Naive thymus-derived CD8-positive, alpha-beta T cell (primary cell): Measurements from ENCODE around the gene CRIP3. TPM values are rescaled to one million over a fixed set of nuclear protein-coding genes. Genes with fewer than 3 reads are reported as not detected.

Experiments used
- ATAC-seq, 2 donors: fragments of 150-1000 bp; cut with Tn5 transposase in 1 of 2; sonication (Bioruptor Pico), chemical (Tn5 transposase) in 1 of 2; 1 replicate in 1 of 2; 2 replicates in 1 of 2; pipeline ENCODE4 v1.10.0; 2021; ENCODE audit warnings: mild to moderate bottlenecking in 2 of 2, moderate library complexity in 2 of 2
- POLR2A ChIA-PET: fragments of 350-600 bp; sonication (Branson Sonifier 250); formaldehyde crosslinking; loops from one replicate; lab custom pipeline; 2021; ENCODE audit warnings: antibody characterized with exemption; lab: Charles Lee
- DNase-seq, 10 donors: peaks; one replicate each; pipeline versions ENCODE4 v3.0.0 to v3.0.0-alpha.2; 2020 to 2022
- H3K27ac Mint-ChIP-seq, 10 donors: one replicate each; pipeline ENCODE4 v1.8.0; 2020 to 2022; ENCODE audit warnings: mild to moderate bottlenecking in 10 of 10, mixed read lengths in 10 of 10, moderate library complexity in 4 of 10, inconsistent platforms in 1 of 10
- H3K27me3 Mint-ChIP-seq, 5 donors: one replicate each; pipeline ENCODE4 v1.8.0; 2021 to 2022; ENCODE audit warnings: mixed read lengths in 5 of 5
- H3K36me3 Mint-ChIP-seq, 3 donors: one replicate each; pipeline ENCODE4 v1.8.0; 2020 to 2022; ENCODE audit warnings: mixed read lengths in 3 of 3, mild to moderate bottlenecking in 2 of 3, inconsistent platforms in 1 of 3
- H3K4me1 Mint-ChIP-seq, 4 donors: one replicate each; pipeline ENCODE4 v1.8.0; 2021 to 2022; ENCODE audit warnings: mixed read lengths in 4 of 4
- H3K4me3 Mint-ChIP-seq, 10 donors: one replicate each; pipeline ENCODE4 v1.8.0; 2020 to 2022; ENCODE audit warnings: mild to moderate bottlenecking in 10 of 10, mixed read lengths in 10 of 10, moderate library complexity in 6 of 10, inconsistent platforms in 1 of 10
- H3K9me3 Mint-ChIP-seq, 9 donors: one replicate each; pipeline ENCODE4 v1.8.0; 2020 to 2022; ENCODE audit warnings: mixed read lengths in 9 of 9, mild to moderate bottlenecking in 3 of 9, inconsistent platforms in 1 of 9, moderate library complexity in 1 of 9
- polyA plus RNA-seq, 3 donors: library from polyadenylated mRNA; unstranded; fragments of 300-500 nt; fragmentation: Illumina TruSeq; gene quantifications; one replicate each; pipeline ENCODE4 v1.2.3, GENCODE V29; 2021
- total RNA-seq, 8 experiments: library from RNA in 2 of 8; stranded (reverse) in 2 of 8; gene quantifications; one replicate each; pipeline ENCODE4 v1.2.3 and lab custom pipeline; 2021 to 2026

The CRIP3 gene
- total and polyA plus RNA-seq, 5 experiments from 2014 or later, result 4.1 to 5.3 TPM; not detected in 3

DNA sequence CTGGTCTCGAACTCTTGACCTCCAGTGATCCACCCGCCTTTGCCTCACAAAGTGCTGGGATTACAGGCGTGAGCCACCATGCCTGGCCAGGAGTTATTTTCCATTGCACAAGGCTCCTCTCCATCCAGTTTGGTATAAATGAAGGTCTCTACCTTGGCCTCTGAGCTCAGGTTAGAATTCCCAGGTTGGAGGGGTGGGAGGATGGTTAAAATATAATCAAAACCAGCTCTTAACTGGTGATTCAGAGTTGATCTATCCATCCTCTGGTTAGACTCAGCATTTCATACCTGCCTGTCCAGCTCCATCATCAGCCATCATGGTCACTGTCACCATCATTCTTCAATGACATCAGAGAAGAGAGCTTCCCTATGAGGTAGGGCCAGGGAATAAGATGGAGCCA is 13.2 kb downstream of the CRIP3 start:
- H3K27ac Mint-ChIP-seq, result no peak overlapping the region
- no peak overlapping the region for H3K4me3 Mint-ChIP-seq
- ATAC-seq (no peak), DNase-seq (no peak)
- POLR2A ChIA-PET, result interaction anchor here (0.6 to 0.7 kb wide), 2 partner anchors 19 to 119 kb away, joined by 3 read pairs; no protein-coding TSS in a partner anchor
- H3K9me3 Mint-ChIP-seq, result no peaks in the 10 kb centered on the region
- H3K36me3 Mint-ChIP-seq, result no peaks in the 10 kb centered on the region
- peaks cover 0 to 2% (median 0%) of the 10 kb centered on the region in 4 donors for H3K4me1 Mint-ChIP-seq
- peaks cover 4 to 22% (median 9%) of the 10 kb centered on the region in 5 donors for H3K27me3 Mint-ChIP-seq

DNA sequence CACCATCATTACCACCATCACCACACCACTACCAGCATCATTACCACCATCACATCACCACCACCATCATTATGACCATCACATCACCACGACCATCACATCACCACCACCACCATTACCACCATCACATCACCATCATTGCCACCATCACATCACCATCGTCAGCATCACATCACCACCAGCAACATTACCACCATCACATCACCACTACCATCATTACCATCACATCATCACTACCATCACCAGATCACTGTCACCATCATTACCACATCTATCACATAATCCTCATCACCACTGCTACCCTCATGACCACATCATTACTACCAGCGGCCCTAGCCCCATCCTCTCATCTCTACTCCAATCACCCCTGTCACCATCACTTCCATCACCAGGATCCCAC is 14.1 kb downstream of the CRIP3 start:
- Mint-ChIP-seq H3K27ac (no peak overlapping the region), H3K36me3 (no peaks in the 10 kb centered on the region), H3K27me3 (peaks cover 1 to 17% (median 4%) of the 10 kb centered on the region in 5 donors), H3K4me3 (no peak overlapping the region), H3K4me1 (no peaks in the 10 kb centered on the region), H3K9me3 (no peaks in the 10 kb centered on the region)
- ATAC-seq, result no peak
- no peak for DNase-seq
- POLR2A ChIA-PET, result no interaction called here

DNA sequence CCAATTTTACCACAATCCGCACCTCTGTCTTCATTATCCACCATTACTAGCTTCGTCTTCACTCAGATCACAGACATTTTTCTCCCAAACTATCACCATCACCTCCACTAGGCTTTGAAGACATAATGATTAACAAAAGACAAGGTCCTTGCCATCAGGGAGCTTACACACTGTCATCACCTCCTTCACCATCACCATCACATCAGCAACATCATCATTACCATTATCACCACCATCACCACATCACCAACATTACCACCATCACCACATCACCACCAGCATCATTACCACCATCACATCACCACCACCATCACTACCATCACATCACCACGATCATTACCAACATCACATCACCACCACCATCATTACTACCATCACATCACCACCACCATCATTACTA is 14.9 kb downstream of the CRIP3 start:
- Mint-ChIP-seq H3K4me3 (no peak overlapping the region), H3K36me3 (no peaks in the 10 kb centered on the region), H3K4me1 (no peaks in the 10 kb centered on the region), H3K27me3 (peaks cover 0 to 13% (median under 1%) of the 10 kb centered on the region in 5 donors), H3K27ac (no peak overlapping the region), H3K9me3 (no peaks in the 10 kb centered on the region)
- DNase-seq (no peak), ATAC-seq (no peak)
- POLR2A ChIA-PET, result no interaction called here

DNA sequence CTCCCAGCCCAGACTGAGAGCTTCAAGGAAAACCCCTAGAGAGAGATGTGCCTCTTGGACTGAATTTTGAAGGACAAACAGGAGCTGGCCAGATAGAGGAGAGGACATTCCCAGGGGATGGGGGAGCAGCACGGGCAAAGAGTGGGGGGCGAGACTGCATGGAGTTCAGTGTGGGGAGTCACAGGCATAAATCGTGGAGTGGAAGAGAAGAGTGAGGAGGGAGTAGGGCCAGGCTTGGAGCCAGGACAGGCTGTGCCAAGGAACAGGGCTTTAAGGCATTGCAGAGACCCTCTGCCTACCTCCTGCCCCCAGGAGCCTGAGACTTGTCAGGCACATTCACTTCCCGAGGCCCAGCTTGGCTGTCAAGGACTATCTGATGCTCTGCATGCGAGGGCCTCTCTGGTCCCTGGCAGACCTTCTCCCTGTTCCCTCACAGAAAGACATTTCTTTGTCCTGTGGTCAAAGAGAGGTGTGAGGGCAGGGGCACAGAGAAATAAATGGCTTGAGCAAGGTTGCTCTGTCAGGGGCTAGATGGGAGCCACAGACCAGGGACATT is 15.8 kb downstream of the CRIP3 start:
- ATAC-seq (no peak), DNase-seq (no peak)
- H3K36me3 Mint-ChIP-seq, result no peaks in the 10 kb centered on the region
- peak overlapping the region in 1 of 10 donors; percentile 9 for H3K27ac Mint-ChIP-seq
- H3K4me1 Mint-ChIP-seq, result no peaks in the 10 kb centered on the region
- H3K9me3 Mint-ChIP-seq, result no peaks in the 10 kb centered on the region
- H3K27me3 Mint-ChIP-seq, result peaks cover 0 to 10% (median 3%) of the 10 kb centered on the region in 5 donors
- H3K4me3 Mint-ChIP-seq, result no peak overlapping the region
- POLR2A ChIA-PET, result no interaction called here

DNA sequence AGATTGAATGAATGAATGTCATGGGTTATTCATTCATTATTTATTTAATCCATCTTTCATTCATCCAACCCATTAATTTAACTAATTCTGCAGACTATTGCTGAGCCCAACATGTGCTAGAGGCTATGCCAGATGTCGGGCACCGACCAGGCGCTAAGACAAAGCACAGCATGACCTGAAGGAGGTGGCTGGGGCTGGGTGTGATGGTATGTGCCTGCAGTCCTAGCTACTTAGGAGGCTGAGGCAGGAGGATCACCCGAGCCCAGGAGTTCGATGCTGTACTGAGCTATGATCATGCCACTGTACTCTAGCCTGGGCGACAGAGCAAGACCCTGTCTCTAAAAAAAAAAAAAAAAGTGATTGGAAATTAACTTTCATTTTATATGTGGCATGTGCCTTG is 16.3 kb downstream of the CRIP3 start:
- Mint-ChIP-seq H3K27ac (peak overlapping the region in 1 of 10 donors; percentile 9), H3K27me3 (peaks cover 0 to 12% (median 7%) of the 10 kb centered on the region in 5 donors), H3K36me3 (no peaks in the 10 kb centered on the region), H3K4me1 (no peaks in the 10 kb centered on the region), H3K9me3 (no peaks in the 10 kb centered on the region), H3K4me3 (no peak overlapping the region)
- POLR2A ChIA-PET, result no interaction called here
- ATAC-seq (no peak), DNase-seq (no peak)

DNA sequence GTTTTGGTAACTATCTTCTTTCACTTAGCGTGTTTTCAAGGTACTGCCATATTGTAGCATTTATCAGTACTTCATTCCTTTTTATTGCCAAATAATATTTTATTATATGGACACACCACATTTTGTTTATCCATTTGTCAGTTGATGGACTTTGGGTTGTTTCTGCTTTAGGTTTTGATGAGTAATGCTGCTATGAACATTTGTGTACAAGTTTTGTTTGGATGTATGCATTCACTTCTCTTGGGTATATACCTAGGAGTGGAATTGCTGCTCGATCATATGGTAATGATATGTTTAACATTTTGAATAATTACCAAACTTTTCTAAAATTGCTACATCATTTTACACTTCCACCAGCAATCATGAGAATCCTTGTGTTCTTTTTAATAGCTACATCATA is 16.9 kb downstream of the CRIP3 start:
- Mint-ChIP-seq H3K36me3 (no peaks in the 10 kb centered on the region), H3K9me3 (no peaks in the 10 kb centered on the region), H3K4me1 (no peaks in the 10 kb centered on the region), H3K27ac (no peak overlapping the region), H3K27me3 (peaks cover 2 to 15% (median 9%) of the 10 kb centered on the region in 5 donors), H3K4me3 (no peak overlapping the region)
- DNase-seq (no peak), ATAC-seq (no peak)
- POLR2A ChIA-PET, result no interaction called here

DNA sequence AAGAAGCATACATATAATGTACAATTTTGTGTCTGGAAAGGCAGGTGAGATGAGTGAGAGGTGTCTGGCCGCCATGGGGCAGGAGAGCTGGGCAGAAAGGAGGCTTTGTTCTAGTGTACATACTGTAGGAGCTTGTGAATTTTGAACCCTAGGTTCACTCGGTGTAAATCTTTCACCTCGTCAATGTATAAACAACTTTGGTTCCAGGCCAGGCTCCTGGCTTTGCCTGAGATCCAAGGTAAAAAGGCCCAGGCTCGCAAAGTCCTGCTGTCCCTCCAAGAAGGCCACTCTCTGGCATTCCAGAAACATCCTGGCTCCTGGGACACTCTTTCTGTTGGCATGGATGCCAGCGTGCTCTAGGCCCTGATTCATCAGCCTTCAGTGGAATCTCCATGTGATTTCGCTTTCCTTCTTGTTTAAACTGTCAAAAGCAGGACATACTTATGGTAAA is 17.7 kb downstream of the CRIP3 start:
- no peaks in the 10 kb centered on the region for H3K4me1 Mint-ChIP-seq
- H3K36me3 Mint-ChIP-seq, result no peaks in the 10 kb centered on the region
- no peak for ATAC-seq
- peak overlapping the region in 1 of 10 donors; percentile 29 for H3K27ac Mint-ChIP-seq
- no peak overlapping the region for H3K4me3 Mint-ChIP-seq
- no peaks in the 10 kb centered on the region for H3K9me3 Mint-ChIP-seq
- H3K27me3 Mint-ChIP-seq, result peaks cover 3 to 22% (median 8%) of the 10 kb centered on the region in 5 donors
- POLR2A ChIA-PET, result no interaction called here
- no peak for DNase-seq

DNA sequence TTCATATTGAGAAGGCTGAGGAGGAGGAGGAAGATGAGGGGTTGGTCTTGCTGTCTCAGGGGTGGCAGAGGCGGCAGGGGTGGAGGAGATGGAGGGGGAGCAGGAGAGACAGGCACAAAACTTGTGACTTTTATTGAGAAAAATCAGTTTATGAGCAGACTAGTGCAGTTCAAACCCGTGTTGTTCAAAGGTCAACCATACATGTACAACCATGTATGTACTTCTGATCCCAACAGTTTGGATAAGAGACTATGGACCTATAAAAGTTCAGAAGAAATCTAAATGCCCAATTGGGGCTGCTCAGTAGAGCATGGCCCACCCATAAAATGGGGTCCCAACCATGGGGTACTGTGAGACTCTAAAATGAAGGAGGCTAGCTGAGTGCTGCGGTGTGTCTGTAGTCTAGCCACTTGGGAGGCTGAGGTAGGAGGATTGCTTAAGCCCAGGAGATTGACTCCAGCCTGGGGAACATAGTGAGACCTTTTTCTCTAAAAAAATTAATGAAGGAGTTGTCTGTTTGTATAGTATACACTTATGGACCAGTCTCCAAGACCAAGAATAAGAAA is 18.2 kb downstream of the CRIP3 start:
- H3K27me3 Mint-ChIP-seq, result peaks cover 6 to 28% (median 12%) of the 10 kb centered on the region in 5 donors
- no peak overlapping the region for H3K4me3 Mint-ChIP-seq
- H3K36me3 Mint-ChIP-seq, result no peaks in the 10 kb centered on the region
- H3K27ac Mint-ChIP-seq, result no peak overlapping the region
- H3K9me3 Mint-ChIP-seq, result no peaks in the 10 kb centered on the region
- ATAC-seq, result no peak
- no peak for DNase-seq
- POLR2A ChIA-PET, result no interaction called here
- peaks cover 0 to 3% (median under 1%) of the 10 kb centered on the region in 4 donors for H3K4me1 Mint-ChIP-seq

DNA sequence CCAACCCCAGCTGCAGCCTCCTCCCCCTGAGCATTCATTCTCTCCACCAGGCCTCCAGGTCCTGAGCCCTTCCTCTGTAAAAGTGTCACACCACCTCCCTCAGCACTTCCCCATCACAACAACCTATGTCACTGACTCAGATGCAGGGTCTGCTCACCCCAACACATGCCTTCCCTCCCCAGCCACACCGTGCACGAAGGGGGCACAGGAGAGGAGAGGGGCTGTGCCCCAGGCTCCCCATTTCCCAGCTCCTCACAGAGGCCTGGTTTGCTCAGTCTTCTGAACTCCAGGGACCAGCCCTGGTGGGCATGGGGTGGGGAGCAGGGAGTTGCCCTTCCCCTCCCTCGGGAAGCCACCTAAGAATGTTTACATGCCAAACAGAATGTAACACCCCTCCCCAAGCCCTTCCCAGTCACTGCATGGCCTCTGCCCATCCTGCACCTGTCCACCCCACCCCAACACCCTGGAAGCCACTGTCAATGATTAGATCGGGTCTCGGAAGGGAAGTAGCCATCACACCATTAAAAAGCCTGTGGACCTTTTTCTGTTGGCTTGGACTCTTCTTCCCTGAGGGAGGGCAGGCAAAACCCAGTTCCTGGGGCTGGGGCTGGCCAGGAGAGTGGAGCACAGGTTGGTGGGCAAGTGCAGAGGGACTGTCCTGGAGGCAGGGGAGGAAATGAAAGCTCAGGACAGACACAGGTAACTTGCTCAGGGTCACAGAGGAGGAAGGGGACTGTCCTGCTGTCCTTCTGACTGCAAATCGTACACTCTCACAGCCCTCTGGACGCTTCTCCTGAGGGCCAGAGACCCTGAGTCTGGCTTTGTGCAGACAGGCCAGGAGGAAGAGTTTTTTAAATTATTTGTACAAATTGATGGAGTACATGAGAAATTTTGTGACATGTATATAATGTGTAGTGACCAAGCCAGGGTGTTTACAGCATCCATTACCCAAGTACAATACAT is 20.6 kb downstream of the CRIP3 start:
- Mint-ChIP-seq H3K27ac (peak overlapping the region in 1 of 10 donors; percentile 89), H3K36me3 (no peaks in the 10 kb centered on the region), H3K4me3 (no peak overlapping the region), H3K4me1 (peaks cover 0 to 3% (median under 1%) of the 10 kb centered on the region in 4 donors), H3K27me3 (peaks cover 6 to 30% (median 12%) of the 10 kb centered on the region in 5 donors), H3K9me3 (no peaks in the 10 kb centered on the region)
- ATAC-seq (no peak), DNase-seq (peak in 1 of 10 donors; percentile 52)
- POLR2A ChIA-PET, result no interaction called here

DNA sequence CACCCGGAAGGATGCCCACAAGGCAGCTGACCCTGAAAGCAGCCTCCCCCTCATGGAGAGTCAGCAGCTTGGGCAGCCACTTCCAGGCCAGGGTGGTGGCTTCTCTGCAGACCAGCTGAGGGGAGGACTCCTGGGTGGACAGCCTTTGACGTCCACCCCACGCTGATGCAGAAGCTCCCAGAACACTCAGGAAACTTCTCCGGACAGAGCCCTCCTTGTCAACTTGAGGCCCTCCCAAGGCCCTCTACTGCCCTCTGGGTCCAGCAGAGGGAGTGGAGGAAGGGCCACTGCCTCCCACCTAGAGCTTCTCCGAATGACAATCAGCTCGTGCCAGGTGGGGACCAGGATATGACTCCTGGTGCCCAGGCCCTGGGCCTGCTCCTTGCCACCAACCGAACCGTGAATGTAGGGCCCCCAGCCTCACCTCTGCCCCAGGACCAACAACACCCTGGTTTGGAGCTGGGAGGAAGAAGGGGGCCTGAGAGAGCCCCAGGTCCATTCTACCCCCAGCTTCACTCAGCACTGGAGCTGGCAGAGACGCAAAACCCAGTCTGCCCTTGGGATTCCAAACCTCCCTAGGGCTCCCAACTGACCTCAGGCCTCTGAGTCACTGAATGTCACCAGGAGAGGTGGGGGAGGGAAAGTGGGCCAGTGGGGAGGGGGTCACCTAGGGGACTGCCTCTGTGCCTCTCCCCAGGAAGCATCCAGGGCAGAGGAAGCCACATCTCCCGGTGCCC is 21.5 kb downstream of the CRIP3 start:
- Mint-ChIP-seq H3K27ac (no peak overlapping the region), H3K4me1 (peaks cover 0 to 3% (median under 1%) of the 10 kb centered on the region in 4 donors), H3K9me3 (no peaks in the 10 kb centered on the region), H3K4me3 (no peak overlapping the region), H3K36me3 (no peaks in the 10 kb centered on the region), H3K27me3 (peaks cover 6 to 36% (median 18%) of the 10 kb centered on the region in 5 donors)
- peak in 1 of 10 donors; percentile 49 for DNase-seq
- POLR2A ChIA-PET, result no interaction called here
- no peak for ATAC-seq

DNA sequence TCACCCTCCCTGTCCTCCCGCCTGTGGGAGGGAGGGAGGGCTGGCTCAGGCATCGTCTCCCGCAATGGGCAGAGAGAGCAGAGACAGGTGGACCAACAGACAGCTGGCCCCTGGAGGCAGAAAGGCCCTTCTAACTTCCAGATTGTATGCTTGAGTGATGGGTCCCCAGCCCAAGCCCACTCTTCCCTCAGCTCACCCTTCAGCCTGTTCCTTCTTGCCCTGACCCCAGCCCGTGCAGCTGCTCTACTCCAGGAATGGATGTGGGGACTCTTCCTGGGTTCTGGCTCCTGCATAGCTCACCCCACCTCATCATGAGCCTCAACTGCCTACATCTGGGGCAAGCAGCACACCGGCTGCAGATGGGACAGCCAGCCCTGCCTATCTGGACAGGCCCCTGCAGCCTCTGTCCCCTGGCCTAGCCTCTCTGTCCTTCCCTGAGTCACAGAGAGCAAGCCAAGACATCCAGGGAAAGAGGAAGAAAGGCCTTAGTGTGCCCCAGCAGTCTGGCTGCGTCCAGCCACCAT is 22.1 kb downstream of the CRIP3 start:
- Mint-ChIP-seq H3K4me3 (no peak overlapping the region), H3K9me3 (no peaks in the 10 kb centered on the region), H3K36me3 (no peaks in the 10 kb centered on the region), H3K4me1 (peaks cover 0 to 3% (median under 1%) of the 10 kb centered on the region in 4 donors), H3K27me3 (peaks cover 8 to 43% (median 22%) of the 10 kb centered on the region in 5 donors), H3K27ac (no peak overlapping the region)
- POLR2A ChIA-PET, result no interaction called here
- ATAC-seq (no peak), DNase-seq (no peak)

DNA sequence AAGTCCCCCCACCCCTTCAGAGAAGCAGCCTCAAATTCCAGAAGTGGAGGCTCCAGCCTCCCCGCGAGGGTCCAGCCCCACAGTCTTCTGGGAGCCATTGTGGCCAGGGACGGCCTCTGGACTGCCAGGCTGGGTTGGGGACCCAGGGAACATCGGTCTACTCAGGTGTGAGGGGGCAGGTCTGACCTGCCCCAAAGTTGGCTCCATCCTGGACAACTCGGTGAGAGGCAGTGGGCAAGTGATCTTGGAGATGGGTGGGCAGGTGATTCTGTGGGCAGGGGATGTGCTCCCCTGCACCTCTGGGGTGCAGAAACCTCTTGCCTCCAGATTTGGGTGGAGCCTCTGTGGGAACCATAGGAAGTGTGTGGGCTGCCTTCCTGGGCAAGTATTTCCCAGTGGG is 22.8 kb downstream of the CRIP3 start:
- Mint-ChIP-seq H3K4me3 (no peak overlapping the region), H3K9me3 (no peaks in the 10 kb centered on the region), H3K36me3 (no peaks in the 10 kb centered on the region), H3K27ac (no peak overlapping the region), H3K27me3 (peaks cover 11 to 49% (median 26%) of the 10 kb centered on the region in 5 donors), H3K4me1 (peaks cover 0 to 5% (median under 1%) of the 10 kb centered on the region in 4 donors)
- POLR2A ChIA-PET, result no interaction called here
- no peak for ATAC-seq
- DNase-seq, result no peak
